GM19025 (cell line): Measurements from ENCODE around the gene TBC1D16.

Experiments used
- ATAC-seq: cut with Tn5 transposase; IDR thresholded peaks from one replicate; pipeline ENCODE4 v1.9.1; 2021; ENCODE audit warnings: mild to moderate bottlenecking, low read depth, moderate library complexity; ENCODE audit not compliant: unreplicated experiment

The TBC1D16 gene, protein sequence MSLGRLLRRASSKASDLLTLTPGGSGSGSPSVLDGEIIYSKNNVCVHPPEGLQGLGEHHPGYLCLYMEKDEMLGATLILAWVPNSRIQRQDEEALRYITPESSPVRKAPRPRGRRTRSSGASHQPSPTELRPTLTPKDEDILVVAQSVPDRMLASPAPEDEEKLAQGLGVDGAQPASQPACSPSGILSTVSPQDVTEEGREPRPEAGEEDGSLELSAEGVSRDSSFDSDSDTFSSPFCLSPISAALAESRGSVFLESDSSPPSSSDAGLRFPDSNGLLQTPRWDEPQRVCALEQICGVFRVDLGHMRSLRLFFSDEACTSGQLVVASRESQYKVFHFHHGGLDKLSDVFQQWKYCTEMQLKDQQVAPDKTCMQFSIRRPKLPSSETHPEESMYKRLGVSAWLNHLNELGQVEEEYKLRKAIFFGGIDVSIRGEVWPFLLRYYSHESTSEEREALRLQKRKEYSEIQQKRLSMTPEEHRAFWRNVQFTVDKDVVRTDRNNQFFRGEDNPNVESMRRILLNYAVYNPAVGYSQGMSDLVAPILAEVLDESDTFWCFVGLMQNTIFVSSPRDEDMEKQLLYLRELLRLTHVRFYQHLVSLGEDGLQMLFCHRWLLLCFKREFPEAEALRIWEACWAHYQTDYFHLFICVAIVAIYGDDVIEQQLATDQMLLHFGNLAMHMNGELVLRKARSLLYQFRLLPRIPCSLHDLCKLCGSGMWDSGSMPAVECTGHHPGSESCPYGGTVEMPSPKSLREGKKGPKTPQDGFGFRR

GRCh38 chr17:80035687-80035936 lies at the start of gene TBC1D16:
Gene TBC1D16, minus strand, starts transcription at chr17:80035872. Its CDS starts 22,325 bp downstream, at chr17:80013547.
- ATAC-seq, result no peak

GRCh38 chr17:80084773-80085172 lies 49.1 kb upstream of the TBC1D16 start:
- no peak for ATAC-seq

DNA sequence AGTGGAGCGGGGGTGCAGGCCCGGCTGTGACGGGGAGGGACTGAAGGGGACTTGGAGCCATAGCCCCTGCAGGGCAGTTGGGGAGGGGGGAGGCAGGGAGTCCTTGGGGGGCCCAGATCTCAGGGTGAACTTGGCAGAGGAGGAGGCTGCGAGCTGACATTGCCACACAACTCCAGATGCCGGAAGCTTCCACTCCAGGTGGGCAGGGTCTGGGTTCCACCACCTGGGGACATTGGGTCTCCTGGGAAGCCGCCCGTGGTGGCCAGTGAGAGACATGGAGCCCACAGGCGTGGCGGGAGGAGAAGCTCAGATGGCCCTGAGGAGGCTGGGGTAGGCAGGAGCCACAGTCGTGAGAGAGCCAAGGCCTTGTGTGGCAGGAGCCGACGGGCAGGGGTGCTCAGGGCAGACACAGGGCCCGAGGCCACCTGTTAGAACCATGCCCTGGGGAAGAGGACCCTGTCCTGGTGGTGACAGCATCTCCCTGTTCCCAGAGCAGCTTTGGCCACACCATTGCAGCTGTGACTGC lies 47.5 kb upstream of the TBC1D16 start:
- no peak for ATAC-seq

- no peak for ATAC-seq
These were observed 46.9 kb upstream of the TBC1D16 start for GRCh38 chr17:80082403-80083135.

DNA sequence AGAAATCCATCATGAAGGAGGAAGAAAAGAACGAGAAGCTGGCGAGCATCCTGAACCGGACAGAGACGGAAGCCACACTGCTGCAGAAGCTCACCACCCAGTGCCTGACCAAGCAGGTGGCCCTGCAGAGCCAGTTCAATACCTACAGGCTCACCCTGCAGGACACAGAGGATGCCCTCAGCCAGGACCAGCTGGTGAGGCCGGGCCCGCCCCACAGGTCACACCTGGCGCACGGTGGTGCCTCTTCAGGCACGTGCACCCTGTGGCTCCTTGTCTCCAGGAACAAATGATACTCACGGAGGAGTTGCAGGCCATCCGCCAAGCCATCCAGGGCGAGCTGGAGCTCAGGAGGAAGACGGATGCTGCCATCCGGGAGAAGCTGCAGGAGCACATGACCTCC lies 45.9 kb upstream of the TBC1D16 start:
- no peak for ATAC-seq

DNA sequence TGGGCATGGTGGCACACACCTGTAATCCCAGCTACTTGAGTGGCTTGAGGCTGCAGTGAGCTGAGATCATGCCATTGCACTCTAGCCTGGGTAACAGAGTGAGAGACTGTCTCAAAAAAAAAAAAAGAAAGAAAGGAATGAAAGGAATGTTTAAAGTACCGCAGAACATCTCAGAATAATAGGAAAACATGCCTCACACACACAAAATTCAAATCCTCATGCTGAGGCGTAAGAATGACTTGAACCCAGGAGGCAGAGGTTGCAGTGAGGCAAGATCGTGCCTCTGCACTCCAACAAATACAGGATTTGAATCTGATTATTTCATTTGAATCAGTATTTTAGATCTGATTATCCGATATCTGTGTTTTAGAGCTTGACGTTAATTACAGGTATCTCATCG lies 44.4 kb upstream of the TBC1D16 start:
- ATAC-seq, result no peak

GRCh38 chr17:80072410-80072809 lies 36.7 kb upstream of the TBC1D16 start:
- no peak for ATAC-seq

DNA sequence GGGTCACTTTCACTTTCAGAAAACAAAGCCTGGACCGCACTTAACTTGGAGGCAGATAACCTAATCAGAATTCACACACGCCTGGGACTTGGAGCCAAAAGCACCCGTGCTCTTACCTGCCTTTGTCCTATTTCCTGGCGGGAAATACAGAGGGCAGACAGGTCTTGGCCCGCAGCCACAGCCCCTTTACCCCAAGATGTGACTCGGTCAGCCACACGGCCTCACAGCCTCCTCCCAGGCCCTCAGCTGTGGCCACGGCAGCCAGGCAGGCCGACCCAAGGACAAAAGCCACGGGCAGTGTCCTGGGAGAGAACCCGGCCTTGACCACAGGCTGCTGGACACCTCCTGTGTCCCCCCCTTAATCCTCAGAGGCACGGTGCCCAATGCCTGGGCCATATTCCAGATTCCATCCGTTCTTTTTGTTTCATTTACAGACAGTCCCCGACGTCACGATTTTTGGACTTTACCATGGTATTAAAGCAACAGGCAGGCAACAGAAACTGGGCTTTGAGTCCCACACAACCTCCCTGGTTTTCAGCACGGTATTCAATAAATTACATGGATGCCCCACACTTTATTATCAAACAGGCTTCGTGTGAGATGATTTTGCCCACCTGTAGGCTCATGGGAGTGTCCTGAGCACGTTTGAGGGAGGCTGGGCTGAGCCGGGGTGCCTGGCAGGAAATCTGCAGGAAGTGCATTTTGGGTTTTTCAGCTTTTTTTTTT lies 35.6 kb upstream of the TBC1D16 start:
- ATAC-seq, result no peak

DNA sequence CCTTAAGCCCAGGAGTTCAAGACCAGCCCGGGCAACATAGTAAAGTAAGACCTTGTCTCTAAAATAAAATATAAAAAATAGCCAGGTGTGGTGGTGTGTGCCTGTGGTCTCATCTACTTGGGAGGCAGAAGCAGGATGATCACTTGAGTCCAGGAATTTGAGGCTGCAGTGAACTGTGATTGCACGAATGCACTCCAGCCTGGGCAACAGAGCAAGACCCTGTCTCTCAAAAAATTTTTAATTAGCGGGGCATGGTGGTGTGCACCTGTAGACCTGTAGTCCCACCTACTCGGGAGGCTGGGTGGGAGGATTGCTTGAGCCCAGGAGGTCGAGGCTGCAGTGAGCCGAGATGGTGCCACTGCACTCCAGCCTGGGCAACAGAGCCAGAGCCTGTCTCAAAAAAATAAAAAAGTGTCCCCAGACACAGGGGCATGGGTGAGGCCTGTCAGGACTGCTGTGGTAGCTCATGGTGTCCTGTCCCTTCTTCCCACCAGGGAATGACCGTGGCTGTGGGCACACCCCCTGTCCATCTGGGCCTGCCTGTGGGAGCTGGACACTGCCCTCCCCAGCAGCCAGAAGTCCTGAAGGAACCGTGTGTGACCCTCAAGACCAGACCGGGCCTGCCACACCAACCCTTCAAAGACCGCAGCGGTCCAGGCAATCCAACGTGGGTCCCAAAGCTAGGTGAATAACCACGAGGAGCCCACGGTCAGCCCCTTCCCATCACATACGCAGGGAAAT lies 34.9 kb upstream of the TBC1D16 start:
- no peak for ATAC-seq

DNA sequence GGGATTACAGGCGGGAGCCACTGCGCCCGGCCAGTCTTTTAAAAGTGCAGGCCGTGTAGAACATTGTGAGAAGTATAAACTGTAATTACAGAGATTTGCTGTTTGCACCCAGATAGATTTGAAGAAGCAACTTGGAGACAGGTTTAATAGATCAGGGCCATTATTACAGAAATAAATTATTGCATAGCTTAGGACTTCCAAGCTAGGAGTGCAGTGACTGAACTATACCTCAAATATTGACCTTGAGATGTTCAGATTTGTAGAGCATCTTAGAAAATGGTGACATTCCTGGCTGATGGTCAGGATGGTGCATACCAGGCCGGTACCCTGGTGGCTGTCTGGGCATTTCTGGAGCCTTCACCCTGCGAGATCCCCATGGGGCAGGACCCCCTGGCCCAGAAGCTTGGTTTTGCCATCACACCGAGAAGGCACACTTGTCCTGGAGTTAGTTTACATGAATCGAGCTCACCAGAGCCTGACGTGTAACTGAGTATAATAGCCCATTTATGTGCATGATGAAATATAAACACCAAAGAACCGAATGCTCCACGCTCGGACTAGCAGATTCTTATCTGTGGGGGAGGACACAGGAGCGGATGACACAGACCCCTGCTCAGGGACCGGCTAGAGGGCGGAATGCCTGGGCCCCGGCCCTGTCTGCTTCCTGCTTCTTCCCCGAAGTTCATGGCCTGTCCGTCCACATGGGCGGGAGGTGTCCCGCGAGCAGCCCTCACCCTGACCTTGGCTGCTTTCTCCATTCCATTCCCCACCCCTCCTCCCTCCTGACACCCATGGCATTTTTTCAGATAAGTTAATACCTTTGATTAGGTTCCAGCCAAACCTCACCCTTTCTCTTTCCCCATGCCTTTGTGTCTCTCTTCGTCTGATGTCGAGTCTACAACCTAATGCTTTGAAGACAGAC lies 32.9 kb upstream of the TBC1D16 start:
- no peak for ATAC-seq

DNA sequence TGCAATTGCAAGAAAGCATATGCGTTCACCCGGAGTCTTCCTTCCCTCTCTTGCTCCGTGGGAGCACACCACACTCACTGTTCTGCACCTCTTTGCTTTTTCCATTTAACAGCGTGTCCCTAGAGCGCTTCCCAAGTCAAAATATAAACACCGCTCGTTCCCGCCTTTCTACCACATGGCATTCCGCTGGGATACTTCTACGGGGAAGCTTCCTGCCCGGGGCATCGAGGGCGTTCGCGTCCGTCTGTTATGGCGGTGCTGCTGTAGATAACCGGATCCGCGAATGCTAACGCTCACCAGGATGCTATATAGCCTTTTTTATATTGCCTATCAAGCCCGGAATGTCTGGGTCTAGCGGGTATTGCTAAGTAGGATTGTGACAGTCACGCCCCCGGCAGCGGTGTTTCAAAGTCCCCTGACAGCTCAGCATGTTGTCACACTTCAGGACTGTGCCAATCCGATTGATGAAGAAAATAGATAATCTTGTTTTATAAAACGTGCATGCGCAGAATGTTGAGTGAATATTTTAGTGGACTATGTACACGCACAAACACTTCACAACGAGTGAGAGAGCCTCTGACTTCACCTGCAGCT lies 31.8 kb upstream of the TBC1D16 start:
- no peak for ATAC-seq

GRCh38 chr17:80065478-80066170 lies 30.0 kb upstream of the TBC1D16 start:
- no peak for ATAC-seq

DNA sequence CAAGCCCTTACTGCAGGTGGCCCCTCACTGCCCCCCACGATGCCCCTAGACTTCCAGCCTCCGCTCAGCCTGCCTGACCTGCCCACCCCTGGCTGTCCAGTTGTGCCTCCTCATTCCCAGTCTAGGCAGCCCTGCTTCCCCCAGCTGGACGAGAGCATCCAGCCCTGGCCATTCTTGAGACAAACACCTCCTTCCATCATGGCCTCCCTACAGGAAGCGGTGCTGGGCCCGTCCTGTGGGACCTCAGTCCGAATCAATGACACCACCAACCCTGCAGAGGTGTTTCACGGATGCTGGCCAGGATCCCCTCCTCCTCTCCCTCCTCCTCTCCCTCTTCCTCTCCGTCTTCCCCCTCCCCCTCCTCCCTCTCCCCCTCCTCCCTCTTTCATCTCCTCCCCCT lies 29.0 kb upstream of the TBC1D16 start:
- ATAC-seq, result no peak

DNA sequence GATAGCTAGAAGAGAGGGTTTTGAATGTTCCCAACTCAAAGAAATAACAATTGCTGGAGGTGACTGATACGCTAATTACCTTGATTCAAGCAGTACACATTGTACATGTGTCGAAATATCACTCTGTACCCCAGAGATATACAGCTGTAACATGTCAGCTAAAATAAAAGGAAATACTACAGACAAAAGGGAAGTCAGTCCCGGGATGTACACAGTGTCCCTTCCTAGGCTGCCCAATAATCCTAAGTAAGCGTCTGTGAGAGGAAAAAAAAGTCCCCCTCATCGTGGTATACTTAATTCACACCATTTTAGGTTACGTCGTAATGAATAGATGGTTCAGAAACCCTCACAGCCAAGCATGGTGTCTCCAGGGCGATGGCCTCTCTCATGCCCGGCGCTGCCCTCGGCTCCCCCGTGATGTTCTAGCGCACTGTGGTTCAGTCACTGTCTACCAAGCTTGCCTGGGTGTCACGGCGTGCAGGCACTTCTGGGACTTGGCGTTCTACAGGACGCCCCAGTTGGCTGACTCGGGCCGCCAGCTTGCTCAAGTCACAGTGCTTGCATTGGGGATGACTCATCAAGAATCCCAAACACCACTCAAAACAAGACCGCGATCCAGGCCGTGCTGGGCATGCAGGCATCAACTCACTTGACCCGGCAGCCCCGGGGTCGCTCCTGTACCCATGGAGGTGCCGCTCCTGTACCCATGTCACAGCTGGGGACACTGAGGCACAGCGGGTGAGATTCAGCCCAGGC lies 28.3 kb upstream of the TBC1D16 start:
- ATAC-seq, result no peak

DNA sequence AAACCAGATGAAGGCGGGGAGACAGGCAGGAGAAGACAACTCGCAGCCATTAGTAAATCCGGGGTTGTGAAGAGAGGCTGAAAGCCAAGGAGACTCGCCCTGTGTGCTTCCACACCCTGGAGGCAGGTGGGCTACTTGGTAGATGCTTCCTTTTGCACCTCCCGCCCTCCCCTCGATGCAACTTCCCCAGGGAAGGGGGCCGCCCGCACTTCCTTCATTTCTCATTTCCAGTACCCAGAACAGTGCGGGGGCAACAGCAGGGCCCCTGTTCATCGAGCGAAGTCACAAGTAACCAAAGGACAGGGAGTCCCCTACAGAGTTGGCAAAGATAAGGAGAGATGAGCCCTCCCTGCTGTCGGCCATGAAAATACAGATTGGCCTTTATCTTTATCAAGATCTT lies 25.7 kb upstream of the TBC1D16 start:
- ATAC-seq, result no peak

GRCh38 chr17:80060644-80061043 lies 25.0 kb upstream of the TBC1D16 start:
- no peak for ATAC-seq

GRCh38 chr17:80058311-80058955 lies 22.8 kb upstream of the TBC1D16 start:
- ATAC-seq, result no peak
